GM18909 (cell line): Measurements from ENCODE around the gene KLK1.

Experiments used
- ATAC-seq: cut with Tn5 transposase; IDR thresholded peaks from one replicate; pipeline ENCODE4 v1.9.1; 2021; ENCODE audit warnings: mild to moderate bottlenecking; ENCODE audit not compliant: unreplicated experiment, poor library complexity

The KLK1 gene

GRCh38 chr19:50836543-50837195 lies 13.1 kb upstream of the KLK1 start:
- no peak for ATAC-seq

DNA sequence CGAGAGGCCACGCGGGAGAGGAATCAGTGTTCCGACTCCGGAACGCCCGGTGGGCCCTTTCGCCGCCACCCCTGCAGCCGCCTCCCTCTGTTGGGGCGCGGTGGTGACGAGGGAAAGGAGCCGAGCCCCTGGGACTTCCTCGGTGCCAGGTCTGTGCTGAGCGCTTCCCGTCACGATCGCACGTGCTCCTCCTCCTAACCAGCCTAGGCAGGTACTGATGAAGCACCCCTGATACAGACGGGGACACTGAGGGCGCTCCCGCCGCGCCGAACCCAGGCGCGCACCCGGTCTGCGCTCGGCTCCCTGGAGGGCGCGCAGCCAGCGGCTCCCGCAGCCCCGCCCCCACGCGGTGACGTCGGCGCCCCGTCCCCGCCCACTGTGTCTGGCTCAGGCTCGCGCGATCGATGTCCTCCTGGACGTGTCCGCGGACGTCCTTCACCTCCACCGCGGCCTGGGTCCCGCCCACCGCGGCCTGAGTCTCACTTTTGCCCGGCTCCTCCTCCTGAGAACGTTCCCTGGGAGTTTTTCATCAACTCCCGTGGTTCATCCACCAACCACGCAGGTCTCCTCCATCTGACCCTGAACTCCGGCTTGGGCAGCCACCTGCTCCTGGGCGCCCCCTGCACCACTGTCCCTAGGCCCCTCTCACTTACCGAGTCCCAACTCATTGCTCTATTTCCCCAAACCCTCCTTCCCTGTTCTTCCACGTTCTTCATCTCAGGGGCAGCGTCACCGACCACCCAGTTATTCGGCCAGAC lies 12.4 kb upstream of the KLK1 start:
- ATAC-seq, result peak; percentile 73

DNA sequence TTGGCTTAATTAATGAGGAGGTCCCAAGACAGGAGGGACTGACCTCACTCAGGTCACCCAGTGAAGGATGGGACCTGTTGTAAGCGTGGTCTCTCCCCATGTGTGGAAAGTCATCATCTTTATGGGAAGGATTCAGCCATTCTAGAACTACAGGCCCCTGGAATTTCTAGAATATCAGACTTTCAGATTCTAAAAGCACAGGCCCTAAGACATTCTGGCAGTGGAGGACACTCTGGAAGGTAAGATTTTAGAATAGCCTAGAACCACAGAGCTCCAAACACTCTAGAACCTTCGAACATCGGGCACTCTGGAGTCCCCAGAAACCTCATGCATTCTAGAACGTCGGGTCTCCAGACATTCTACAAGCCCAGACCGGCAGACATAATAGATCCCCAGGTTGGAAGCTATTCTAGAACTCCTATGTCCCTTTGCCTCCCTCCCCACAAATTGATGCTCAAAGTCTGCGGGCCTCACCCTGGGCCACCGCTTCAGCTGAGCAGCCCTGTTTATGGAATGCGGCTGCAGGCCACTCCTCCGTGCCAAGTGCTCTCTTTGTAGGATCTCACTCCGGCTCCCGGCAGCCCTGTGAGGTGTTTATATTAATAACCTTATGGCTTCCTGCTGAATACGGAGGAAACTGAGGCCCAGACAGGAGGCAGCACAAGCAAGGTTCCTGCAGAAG lies 11.7 kb upstream of the KLK1 start:
- ATAC-seq, result no peak

GRCh38 chr19:50833802-50834167 lies 10.2 kb upstream of the KLK1 start:
- no peak for ATAC-seq

DNA sequence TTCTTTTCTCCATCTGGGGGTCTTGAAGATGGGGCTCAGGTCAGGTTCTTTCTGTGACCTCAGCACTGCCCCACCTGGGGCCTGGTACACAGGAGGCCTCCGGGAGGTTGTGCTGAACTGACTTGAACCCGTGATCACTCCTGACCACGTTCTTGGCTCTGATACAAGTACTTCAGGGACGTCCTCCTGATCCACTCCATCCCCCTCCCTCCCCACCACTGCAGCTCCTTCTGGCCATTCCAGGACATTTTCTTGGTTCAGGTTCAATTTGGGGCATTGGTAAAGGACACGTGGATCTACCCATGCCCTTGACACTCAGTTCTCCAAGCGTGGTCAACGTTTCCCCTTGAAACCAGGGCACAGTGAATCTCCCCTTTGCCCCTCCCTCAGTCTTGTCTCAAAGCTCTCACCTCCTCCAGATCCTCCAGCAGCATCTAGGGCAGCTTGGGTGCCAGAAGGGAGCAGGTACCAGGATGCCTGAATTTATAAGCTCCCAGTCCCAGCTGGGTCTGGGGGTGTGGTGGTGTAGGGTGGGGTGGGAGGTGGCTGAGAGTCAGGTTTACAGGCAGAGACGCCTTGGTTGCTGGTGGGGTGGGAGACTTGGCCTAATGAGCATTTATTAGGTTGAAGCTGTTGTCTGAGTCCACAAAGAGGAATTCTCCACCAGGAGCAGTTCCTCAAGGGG lies 9.7 kb upstream of the KLK1 start, which contains the start of gene KLK15:
Gene KLK15 (minus strand): TSS at position 458 of the 685 bp plus-strand sequence. CDS start 2,082 bp downstream, outside the sequence.
- ATAC-seq, result no peak

DNA sequence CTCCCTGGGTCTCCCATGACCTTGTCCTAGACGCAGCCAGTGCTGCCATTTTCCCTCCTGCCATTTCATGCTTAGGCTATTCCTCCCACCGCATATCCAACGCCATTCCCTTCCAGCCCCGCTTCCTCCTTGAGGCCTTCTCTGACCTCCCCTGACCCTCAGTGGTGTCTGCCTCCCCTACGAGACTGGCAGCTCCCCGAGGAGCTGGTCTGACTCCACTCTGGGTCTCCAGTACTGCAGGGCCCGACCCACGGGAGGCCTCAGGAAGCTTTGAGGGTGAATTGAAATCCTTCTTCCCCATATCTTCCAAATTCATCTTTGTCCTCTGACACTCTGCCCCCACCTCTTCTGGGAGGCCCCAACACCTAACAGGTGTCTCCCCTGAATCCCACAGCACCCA lies 9.1 kb upstream of the KLK1 start:
- no peak for ATAC-seq

GRCh38 chr19:50831026-50831396 lies 7.4 kb upstream of the KLK1 start:
- ATAC-seq, result no peak

- no peak for ATAC-seq
These were observed 6.9 kb upstream of the KLK1 start for GRCh38 chr19:50830266-50831025.

DNA sequence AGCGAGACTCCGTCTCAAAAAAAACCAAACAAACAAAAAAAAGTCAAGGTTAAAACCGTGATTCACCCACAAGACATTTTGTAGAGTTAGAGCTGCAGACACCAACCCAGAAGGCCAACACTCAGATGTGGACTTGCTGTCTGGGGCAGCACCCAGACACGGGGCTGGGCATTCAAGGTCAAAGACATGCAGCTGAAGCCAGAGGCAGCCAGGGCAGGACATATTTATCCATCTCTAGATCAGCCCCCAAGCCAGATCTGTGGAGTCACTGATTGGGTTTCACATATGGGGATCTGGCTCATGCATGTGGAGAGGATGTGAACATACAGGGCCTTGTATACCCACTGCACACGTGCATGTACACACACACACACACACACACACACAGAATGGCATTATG lies 6.2 kb upstream of the KLK1 start:
- no peak for ATAC-seq

GRCh38 chr19:50827476-50827875 lies 3.9 kb upstream of the KLK1 start:
- no peak for ATAC-seq

DNA sequence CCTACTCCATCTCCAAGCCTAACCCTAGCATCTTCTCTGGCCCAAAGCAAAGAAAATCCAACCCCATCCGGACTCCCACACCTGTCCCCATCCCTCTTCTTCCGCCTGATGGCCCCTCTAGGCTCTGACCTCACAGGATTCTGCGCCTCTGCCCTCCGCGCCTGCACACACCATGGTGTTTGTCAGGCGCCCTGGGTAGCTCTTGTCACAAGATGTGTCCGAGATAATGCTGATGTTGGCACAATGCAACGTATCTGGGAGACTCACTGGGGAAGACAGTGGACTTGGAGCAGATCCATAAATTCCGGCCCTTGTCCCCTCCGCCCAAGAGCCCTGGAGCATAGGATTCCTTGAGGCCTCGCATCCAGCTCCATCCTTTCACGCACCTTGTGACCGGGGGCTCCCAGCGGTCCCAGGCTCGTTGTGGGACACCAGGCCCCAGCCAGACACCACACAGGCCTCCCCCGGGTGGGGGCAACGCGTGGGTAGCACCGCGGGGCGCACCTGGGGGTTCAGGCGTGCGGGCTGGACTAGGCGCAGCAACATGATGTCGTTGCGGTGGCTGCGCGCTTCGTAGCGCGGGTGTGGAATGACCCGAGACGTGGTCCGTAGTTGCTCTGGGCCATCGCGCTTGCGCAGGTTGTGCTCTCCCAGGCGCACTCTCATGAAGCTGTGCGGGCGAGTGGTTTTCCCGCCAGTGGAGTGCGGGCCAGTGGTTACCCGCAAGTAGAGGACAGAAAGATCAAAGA lies 3.1 kb upstream of the KLK1 start:
- no peak for ATAC-seq

DNA sequence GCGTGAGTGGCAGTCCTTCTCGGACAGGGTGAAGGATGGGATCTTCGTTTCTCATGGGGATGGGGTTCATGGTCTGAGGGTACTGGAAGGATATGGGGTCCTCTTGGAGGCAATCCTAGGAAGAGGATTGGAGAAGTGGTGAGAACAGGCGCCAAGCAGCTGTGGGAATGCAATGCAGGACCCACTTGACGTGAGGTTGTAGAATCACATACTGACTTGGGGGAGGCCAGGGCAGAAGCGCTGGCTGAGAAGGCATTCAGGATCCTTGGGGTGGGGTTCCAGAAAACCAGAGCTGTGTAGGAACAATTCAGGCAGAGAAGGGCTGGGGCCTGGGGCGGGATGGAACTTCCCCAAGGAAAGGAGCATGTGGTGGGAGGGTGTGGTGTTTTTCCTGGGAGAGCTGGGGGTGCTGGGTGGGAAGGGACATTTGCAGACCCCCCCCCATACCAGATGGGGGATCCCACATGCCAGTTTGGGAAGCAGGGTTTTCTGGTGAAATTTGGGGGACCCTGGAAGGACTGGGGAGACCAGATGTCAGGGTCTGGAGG lies 852 bp downstream of the KLK1 start:
- ATAC-seq, result no peak

- no peak for ATAC-seq
These were observed 2.0 kb downstream of the KLK1 start for GRCh38 chr19:50821622-50822021.

DNA sequence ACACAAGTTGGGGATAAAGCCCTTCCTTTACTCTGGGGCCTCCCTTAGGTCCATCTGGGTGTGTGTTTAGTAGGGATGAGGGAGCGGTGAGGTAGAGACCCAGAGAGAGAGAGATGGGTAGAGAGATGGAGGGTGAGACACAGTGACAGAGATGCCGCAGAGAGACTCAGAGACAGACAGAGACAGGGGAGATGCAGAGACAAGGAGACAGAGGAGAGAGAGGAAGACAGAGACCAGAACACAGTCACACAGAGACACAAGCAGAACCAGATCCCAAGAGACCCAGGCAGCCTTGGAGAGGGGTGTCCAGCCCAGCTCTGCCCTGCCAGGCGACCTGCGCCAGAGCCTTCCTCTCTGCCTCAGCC lies 2.4 kb downstream of the KLK1 start:
- ATAC-seq, result no peak

GRCh38 chr19:50820549-50821247 lies 2.9 kb downstream of the KLK1 start:
- no peak for ATAC-seq

DNA sequence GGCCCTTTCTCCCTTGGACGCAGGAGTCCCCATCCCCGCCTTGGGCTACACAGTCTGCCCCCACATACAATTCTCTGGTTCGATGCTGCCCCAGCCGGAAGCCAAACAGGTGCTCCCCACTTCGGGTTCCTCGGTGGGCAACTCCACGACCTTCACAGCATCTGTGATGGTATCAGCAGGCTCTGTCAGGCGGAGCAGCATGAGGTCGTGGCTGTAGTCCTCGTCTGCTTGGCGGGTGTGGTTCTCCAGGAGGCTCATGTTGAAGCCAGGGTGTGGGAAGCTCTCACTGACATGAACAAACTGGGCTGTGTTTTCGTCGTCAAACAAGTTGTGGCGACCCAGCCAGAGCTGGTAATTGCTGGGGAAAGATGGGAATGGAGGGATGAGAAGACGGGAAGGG lies 3.5 kb downstream of the KLK1 start:
- no peak for ATAC-seq

DNA sequence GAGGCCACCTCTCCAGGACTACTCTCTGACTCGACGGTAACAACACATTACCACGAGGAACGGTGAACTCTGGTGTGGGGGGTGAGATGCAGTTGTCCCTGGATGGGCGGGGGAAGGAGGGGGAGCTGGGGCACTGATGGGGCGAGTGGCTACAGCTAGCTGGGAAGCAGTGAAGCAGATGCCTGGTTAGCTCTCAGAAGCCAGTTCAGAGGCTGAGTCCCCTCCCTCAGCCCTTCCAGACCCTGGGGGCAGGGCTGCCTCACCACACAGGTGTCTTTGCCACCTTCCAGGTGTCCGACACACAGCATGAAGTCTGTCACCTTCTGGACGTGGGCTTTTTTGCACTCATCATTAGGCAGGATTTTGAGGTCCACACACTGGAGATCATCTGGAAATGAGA lies 4.0 kb downstream of the KLK1 start:
- ATAC-seq, result no peak

DNA sequence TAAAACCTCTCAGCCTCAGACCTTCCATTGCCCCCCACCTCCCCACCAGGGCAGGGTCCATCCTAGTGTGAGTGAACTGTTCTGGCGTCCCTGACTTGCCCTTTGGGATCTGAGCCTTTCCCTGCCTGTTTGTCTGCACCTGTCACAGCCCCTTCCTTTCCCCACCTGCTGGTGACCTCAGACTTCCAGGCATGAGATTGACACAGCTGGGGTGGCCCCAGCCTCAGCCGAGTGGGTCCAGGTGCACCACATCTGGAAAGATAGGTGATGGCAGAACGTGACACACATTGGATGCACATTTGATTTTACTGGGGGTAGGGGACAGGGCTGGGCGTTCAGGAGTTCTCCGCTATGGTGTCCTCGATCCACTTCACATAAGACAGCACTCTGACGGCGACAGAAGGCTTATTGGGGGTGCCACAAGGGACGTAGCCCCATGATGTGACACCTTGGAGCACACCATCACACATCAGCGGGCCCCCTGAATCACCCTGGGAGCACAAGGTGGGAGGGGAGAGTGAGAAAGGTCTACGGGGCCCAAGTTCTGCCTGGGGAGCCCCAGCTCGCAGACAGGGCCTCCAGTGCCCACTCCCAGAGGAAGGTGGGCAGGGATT lies 4.6 kb downstream of the KLK1 start:
- ATAC-seq, result no peak
